ENCODE results near the gene SSTR4. TPM values are rescaled to one million over a fixed set of nuclear protein-coding genes. Genes with fewer than 3 reads are reported as not detected.

Gene SSTR4
- total RNA-seq, 5 donors from 2014 or later (not counting 1 experiment from before 2014, with no cell fraction given), result not detected

- ChIA-PET CTCF (no interaction called here), POLR2A (no interaction called here)
- H3K4me3 Mint-ChIP-seq, result no peak overlapping the region
- Histone ChIP-seq H3K4me1 (ENCODE audit: control insufficient read depth in 1 of 2, extremely low read depth in 1 of 2, insufficient read depth in 2 of 2, low read length in 2 of 2) (no peaks in the 10 kb centered on the region), H3K4me3 (ENCODE audit: control insufficient read depth in 1 of 2, extremely low read depth in 1 of 2, low read length in 1 of 2) (no peak overlapping the region), H3K27me3 (replicated peaks in 1 of 2; ENCODE audit: control insufficient read depth in 2 of 2, extremely low read depth in 1 of 2, insufficient read depth in 2 of 2, low read length in 1 of 2) (peaks cover 0 to 11% of the 10 kb centered on the region in 2 experiments), H3K36me3 (ENCODE audit: control insufficient read depth in 2 of 2, extremely low read depth in 1 of 2, insufficient read depth in 1 of 2, low read length in 1 of 2) (no peaks in the 10 kb centered on the region), H3K9me3 (no peaks in the 10 kb centered on the region), H3K27ac (ENCODE audit: low read length) (no peak overlapping the region)
- WGBS (ENCODE audit: insufficient coverage), result 60% methylated on average over 3 of the region's 4 CpGs
- no peaks in the 10 kb centered on the region for H3K36me3 Mint-ChIP-seq
- H3K27ac Mint-ChIP-seq, result no peak overlapping the region
- H3K4me1 Mint-ChIP-seq, result no peaks in the 10 kb centered on the region
- no peak for DNase-seq
- peaks cover 0 to 4% (median 0%) of the 10 kb centered on the region in 3 donors for H3K9me3 Mint-ChIP-seq
- no peak for ATAC-seq (replicated peaks in 1 of 4)
- H3K27me3 Mint-ChIP-seq, result peaks cover 0 to 11% of the 10 kb centered on the region in 2 donors
Measured at GRCh38 chr20:23060629-23061028, 25.5 kb downstream of the SSTR4 start.

GRCh38 chr20:23061262-23061661, 26.1 kb downstream of the SSTR4 start:
- ATAC-seq (replicated peaks in 1 of 4), result no peak
- no peak overlapping the region for H3K27ac Mint-ChIP-seq
- CTCF ChIA-PET, result no interaction called here

GRCh38 chr20:23061734-23062561, 26.8 kb downstream of the SSTR4 start:
- 57% methylated on average over 6 of the region's 8 CpGs for WGBS (ENCODE audit: insufficient coverage)
- peaks cover 0 to 7% of the 10 kb centered on the region in 2 donors for H3K27me3 Mint-ChIP-seq
- no peak overlapping the region for H3K27ac Mint-ChIP-seq
- H3K27ac ChIP-seq (ENCODE audit: low read length), result no peak overlapping the region
- no peaks in the 10 kb centered on the region for H3K36me3 ChIP-seq (ENCODE audit: control insufficient read depth in 2 of 2, extremely low read depth in 1 of 2, insufficient read depth in 1 of 2, low read length in 1 of 2)
- H3K27me3 ChIP-seq (replicated peaks in 1 of 2; ENCODE audit: control insufficient read depth in 2 of 2, extremely low read depth in 1 of 2, insufficient read depth in 2 of 2, low read length in 1 of 2), result peaks cover 0 to 11% of the 10 kb centered on the region in 2 experiments
- no peaks in the 10 kb centered on the region for H3K36me3 Mint-ChIP-seq
- no peaks in the 10 kb centered on the region for H3K4me1 Mint-ChIP-seq
- no peak overlapping the region for H3K4me3 Mint-ChIP-seq
- H3K4me3 ChIP-seq (ENCODE audit: control insufficient read depth in 1 of 2, extremely low read depth in 1 of 2, low read length in 1 of 2), result no peak overlapping the region
- no peaks in the 10 kb centered on the region for H3K9me3 ChIP-seq
- H3K9me3 Mint-ChIP-seq, result no peaks in the 10 kb centered on the region
- DNase-seq (no peak), ATAC-seq (replicated peaks in 1 of 4) (no peak)
- ChIA-PET CTCF (no interaction called here), POLR2A (no interaction called here)
- H3K4me1 ChIP-seq (ENCODE audit: control insufficient read depth in 1 of 2, extremely low read depth in 1 of 2, insufficient read depth in 2 of 2, low read length in 2 of 2), result no peaks in the 10 kb centered on the region

More at GRCh38 chr20:23061262-23061661, 26.1 kb downstream of the SSTR4 start:
- no peaks in the 10 kb centered on the region for H3K9me3 ChIP-seq
- H3K4me3 Mint-ChIP-seq, result no peak overlapping the region
- WGBS (ENCODE audit: insufficient coverage), result 67% methylated on average over 3 of the region's 5 CpGs
- POLR2A ChIA-PET, result no interaction called here
- no peak for DNase-seq
- H3K36me3 ChIP-seq (ENCODE audit: control insufficient read depth in 2 of 2, extremely low read depth in 1 of 2, insufficient read depth in 1 of 2, low read length in 1 of 2), result no peaks in the 10 kb centered on the region
- no peaks in the 10 kb centered on the region for H3K36me3 Mint-ChIP-seq
- H3K27me3 ChIP-seq (replicated peaks in 1 of 2; ENCODE audit: control insufficient read depth in 2 of 2, extremely low read depth in 1 of 2, insufficient read depth in 2 of 2, low read length in 1 of 2), result peaks cover 0 to 11% of the 10 kb centered on the region in 2 experiments
- H3K4me1 ChIP-seq (ENCODE audit: control insufficient read depth in 1 of 2, extremely low read depth in 1 of 2, insufficient read depth in 2 of 2, low read length in 2 of 2), result no peaks in the 10 kb centered on the region
- no peak overlapping the region for H3K4me3 ChIP-seq (ENCODE audit: control insufficient read depth in 1 of 2, extremely low read depth in 1 of 2, low read length in 1 of 2)
- H3K27me3 Mint-ChIP-seq, result peaks cover 0 to 10% of the 10 kb centered on the region in 2 donors
- peaks cover 0 to 4% (median 0%) of the 10 kb centered on the region in 3 donors for H3K9me3 Mint-ChIP-seq
- no peak overlapping the region for H3K27ac ChIP-seq (ENCODE audit: low read length)
- H3K4me1 Mint-ChIP-seq, result no peaks in the 10 kb centered on the region

GRCh38 chr20:23062632-23063031, 27.5 kb downstream of the SSTR4 start:
- Histone ChIP-seq H3K36me3 (ENCODE audit: control insufficient read depth in 2 of 2, extremely low read depth in 1 of 2, insufficient read depth in 1 of 2, low read length in 1 of 2) (no peaks in the 10 kb centered on the region), H3K4me3 (ENCODE audit: control insufficient read depth in 1 of 2, extremely low read depth in 1 of 2, low read length in 1 of 2) (no peak overlapping the region), H3K9me3 (no peaks in the 10 kb centered on the region), H3K27ac (ENCODE audit: low read length) (no peak overlapping the region), H3K4me1 (ENCODE audit: control insufficient read depth in 1 of 2, extremely low read depth in 1 of 2, insufficient read depth in 2 of 2, low read length in 2 of 2) (no peaks in the 10 kb centered on the region), H3K27me3 (replicated peaks in 1 of 2; ENCODE audit: control insufficient read depth in 2 of 2, extremely low read depth in 1 of 2, insufficient read depth in 2 of 2, low read length in 1 of 2) (peaks cover 0 to 11% of the 10 kb centered on the region in 2 experiments)
- no peaks in the 10 kb centered on the region for H3K9me3 Mint-ChIP-seq
- ATAC-seq (replicated peaks in 1 of 4) (no peak), DNase-seq (no peak)
- H3K27me3 Mint-ChIP-seq, result peaks cover 0 to 4% of the 10 kb centered on the region in 2 donors
- no peaks in the 10 kb centered on the region for H3K4me1 Mint-ChIP-seq
- CTCF ChIA-PET, result no interaction called here
- H3K27ac Mint-ChIP-seq, result no peak overlapping the region
- H3K4me3 Mint-ChIP-seq, result no peak overlapping the region
- H3K36me3 Mint-ChIP-seq, result no peaks in the 10 kb centered on the region
- POLR2A ChIA-PET, result no interaction called here

GRCh38 chr20:23063168-23063567, 28.1 kb downstream of the SSTR4 start:
- Histone ChIP-seq H3K36me3 (ENCODE audit: control insufficient read depth in 2 of 2, extremely low read depth in 1 of 2, insufficient read depth in 1 of 2, low read length in 1 of 2) (no peaks in the 10 kb centered on the region), H3K9me3 (no peaks in the 10 kb centered on the region), H3K27ac (ENCODE audit: low read length) (no peak overlapping the region), H3K4me3 (ENCODE audit: control insufficient read depth in 1 of 2, extremely low read depth in 1 of 2, low read length in 1 of 2) (no peak overlapping the region), H3K27me3 (replicated peaks in 1 of 2; ENCODE audit: control insufficient read depth in 2 of 2, extremely low read depth in 1 of 2, insufficient read depth in 2 of 2, low read length in 1 of 2) (peaks cover 0 to 11% of the 10 kb centered on the region in 2 experiments), H3K4me1 (ENCODE audit: control insufficient read depth in 1 of 2, extremely low read depth in 1 of 2, insufficient read depth in 2 of 2, low read length in 2 of 2) (no peaks in the 10 kb centered on the region)
- H3K27ac Mint-ChIP-seq, result no peak overlapping the region
- no peaks in the 10 kb centered on the region for H3K36me3 Mint-ChIP-seq
- no peak overlapping the region for H3K4me3 Mint-ChIP-seq
- DNase-seq (no peak), ATAC-seq (replicated peaks in 1 of 4) (no peak)
- 70% methylated on average over 2 of the region's 3 CpGs for WGBS (ENCODE audit: insufficient coverage)
- POLR2A ChIA-PET, result no interaction called here
- H3K4me1 Mint-ChIP-seq, result no peaks in the 10 kb centered on the region
- no peaks in the 10 kb centered on the region for H3K9me3 Mint-ChIP-seq
- CTCF ChIA-PET, result no interaction called here
- H3K27me3 Mint-ChIP-seq, result no peaks in the 10 kb centered on the region

- ATAC-seq (replicated peaks in 1 of 4), result no peak
- CTCF ChIA-PET, result no interaction called here
- no peaks in the 10 kb centered on the region for H3K4me1 Mint-ChIP-seq
Measured at GRCh38 chr20:23063581-23063980, 28.5 kb downstream of the SSTR4 start.

More at GRCh38 chr20:23063581-23063980, 28.5 kb downstream of the SSTR4 start:
- Histone ChIP-seq H3K36me3 (ENCODE audit: control insufficient read depth in 2 of 2, extremely low read depth in 1 of 2, insufficient read depth in 1 of 2, low read length in 1 of 2) (no peaks in the 10 kb centered on the region), H3K27ac (ENCODE audit: low read length) (no peak overlapping the region), H3K27me3 (replicated peaks in 1 of 2; ENCODE audit: control insufficient read depth in 2 of 2, extremely low read depth in 1 of 2, insufficient read depth in 2 of 2, low read length in 1 of 2) (peaks cover 0 to 11% of the 10 kb centered on the region in 2 experiments), H3K9me3 (no peaks in the 10 kb centered on the region), H3K4me3 (ENCODE audit: control insufficient read depth in 1 of 2, extremely low read depth in 1 of 2, low read length in 1 of 2) (no peak overlapping the region), H3K4me1 (ENCODE audit: control insufficient read depth in 1 of 2, extremely low read depth in 1 of 2, insufficient read depth in 2 of 2, low read length in 2 of 2) (no peaks in the 10 kb centered on the region)
- Mint-ChIP-seq H3K27me3 (no peaks in the 10 kb centered on the region), H3K4me3 (no peak overlapping the region), H3K9me3 (no peaks in the 10 kb centered on the region), H3K27ac (no peak overlapping the region), H3K36me3 (no peaks in the 10 kb centered on the region)
- POLR2A ChIA-PET, result no interaction called here
- no peak for DNase-seq
- WGBS (ENCODE audit: insufficient coverage), result 57% methylated on average over 1 of the region's 2 CpGs

Measured in T-cell (primary cell).